Urinary bladder (tissue), 4 donors: ENCODE measurements around the gene FSTL5. TPM values are rescaled to one million over a fixed set of nuclear protein-coding genes. Genes with fewer than 3 reads are reported as not detected.

ENCODE experiments used
- DNase-seq: peaks from one replicate; pipeline ENCODE4 v3.0.0-alpha.2; 2015; ENCODE audit errors: extremely low spot score
- H3K27ac ChIP-seq: one replicate; pipeline ENCODE4 v1.5.1; 2013; ENCODE audit warnings: low read depth, mild to moderate bottlenecking, moderate library complexity
- H3K36me3 ChIP-seq: one replicate; pipeline ENCODE4 v1.6.1; 2013; ENCODE audit warnings: mild to moderate bottlenecking, moderate library complexity; ENCODE audit not compliant: insufficient read depth
- H3K4me1 ChIP-seq: one replicate; pipeline ENCODE4 v1.6.1; 2013; ENCODE audit warnings: mild to moderate bottlenecking, moderate library complexity; ENCODE audit not compliant: insufficient read depth
- H3K4me3 ChIP-seq: one replicate; pipeline ENCODE4 v1.5.1; 2013; ENCODE audit warnings: low read depth, low read length
- WGBS: extraction: QIAGEN DNeasy Blood & Tissue Kit; methylation state at CpG from one replicate; pipeline ENCODE4 v1.1.7; 2013; 5-methylcytosine and 5-hydroxymethylcytosine counted together
- polyA plus RNA-seq: library from polyadenylated mRNA; stranded (reverse); fragments of 200-250 nt; gene quantifications from one replicate; pipeline ENCODE4 v1.2.3, GENCODE V29; 2013
- total RNA-seq: library from RNA; depleted of rRNA; stranded (reverse); fragments of >200 nt; gene quantifications from one replicate; pipeline ENCODE4 v1.2.3, GENCODE V29; 2014
- donor health status: healthy with polysubstance abuse.
- donor health status: healthy.

FSTL5 gene
- total and polyA plus RNA-seq, 2 donors: 0.06 to 2.1 TPM

DNA sequence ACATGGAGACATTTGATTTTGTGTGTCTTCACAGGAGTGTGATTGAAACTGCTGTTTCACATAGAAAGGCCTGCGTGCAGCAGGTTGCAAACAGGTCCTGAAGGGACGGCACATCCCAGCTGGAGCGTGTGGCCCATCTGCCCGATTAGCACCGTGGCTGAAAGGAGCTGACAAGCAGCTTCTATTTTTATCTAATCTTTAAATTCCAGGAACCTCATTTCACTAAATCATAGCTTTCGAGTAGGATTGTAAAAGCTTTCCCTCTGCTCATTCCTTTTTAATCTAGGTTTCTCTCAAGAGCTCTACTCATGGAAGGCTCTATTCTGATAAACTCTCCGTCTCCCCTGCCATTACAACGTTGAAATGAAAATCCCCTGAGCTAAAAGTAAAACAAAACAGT lies 106.8 kb downstream of the FSTL5 start:
- WGBS: 20% methylated on average over 8 of the region's 8 CpGs
- DNase-seq: no peak
- Histone ChIP-seq H3K36me3 (no peaks in the 10 kb centered on the region), H3K27ac (no peak overlapping the region), H3K4me3 (no peak overlapping the region), H3K4me1 (no peaks in the 10 kb centered on the region)

- Histone ChIP-seq H3K27ac (no peak overlapping the region), H3K4me1 (no peaks in the 10 kb centered on the region), H3K4me3 (no peak overlapping the region), H3K36me3 (no peaks in the 10 kb centered on the region)
- 28% methylated on average over 4 of the region's 4 CpGs for WGBS
- DNase-seq: no peak
Observed at GRCh38 chr4:162046135-162046534, 117.7 kb downstream of the FSTL5 start.

DNA sequence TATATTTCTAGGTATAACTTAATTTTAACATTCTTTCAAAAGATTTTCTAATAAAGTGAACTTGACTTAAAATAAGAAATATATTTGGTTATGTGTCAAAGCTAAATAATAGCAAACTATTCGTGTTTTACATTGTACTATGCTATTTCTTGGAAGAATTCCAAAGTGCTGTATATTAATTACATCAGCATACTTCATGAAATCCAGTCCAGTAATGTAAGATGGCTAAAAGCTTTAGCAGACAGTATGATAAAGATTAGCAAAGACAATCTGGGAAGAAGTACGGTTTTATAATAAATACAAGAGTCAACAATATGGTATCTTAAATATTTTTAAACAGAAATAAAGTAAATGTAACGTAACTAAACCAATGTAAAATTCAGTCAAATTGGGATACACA lies 125.7 kb downstream of the FSTL5 start:
- Histone ChIP-seq H3K36me3 (no peaks in the 10 kb centered on the region), H3K4me1 (no peaks in the 10 kb centered on the region), H3K4me3 (no peak overlapping the region), H3K27ac (no peak overlapping the region)
- DNase-seq: no peak
- WGBS: 35% methylated on average over 3 of the region's 3 CpGs

GRCh38 chr4:162017863-162018262 lies 145.9 kb downstream of the FSTL5 start:
- H3K36me3 ChIP-seq: no peaks in the 10 kb centered on the region
- no peak overlapping the region for H3K4me3 ChIP-seq
- DNase-seq: no peak
- H3K27ac ChIP-seq: no peak overlapping the region
- H3K4me1 ChIP-seq: no peaks in the 10 kb centered on the region
- WGBS: 51% methylated on average over 2 of the region's 2 CpGs

- WGBS: 85% methylated on average over 2 of the region's 2 CpGs
- Histone ChIP-seq H3K4me3 (no peak overlapping the region), H3K4me1 (no peaks in the 10 kb centered on the region), H3K36me3 (no peaks in the 10 kb centered on the region), H3K27ac (no peak overlapping the region)
- DNase-seq: no peak
Observed at GRCh38 chr4:162016991-162017390, 146.8 kb downstream of the FSTL5 start.

DNA sequence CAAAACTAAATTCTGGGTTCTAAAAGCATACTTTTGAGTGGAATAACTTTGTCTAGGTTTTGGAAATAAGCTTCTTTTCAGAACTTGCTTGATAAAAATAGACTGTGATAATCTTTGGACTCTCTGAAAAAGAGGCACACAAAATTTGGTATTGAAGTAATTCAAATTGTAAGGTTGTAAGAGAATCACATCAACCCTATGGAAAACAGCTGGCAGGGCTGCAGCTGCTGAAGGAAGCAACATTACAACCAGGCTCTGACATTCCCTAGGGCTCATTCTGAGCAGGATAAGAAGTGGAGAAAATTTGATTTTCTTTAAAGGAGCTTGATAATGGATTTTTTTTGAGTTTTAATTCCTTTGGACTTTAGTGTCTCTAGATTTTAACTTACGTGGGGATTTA lies 147.6 kb downstream of the FSTL5 start:
- WGBS: 0% methylated on average over 1 of the region's 1 CpG
- no peak overlapping the region for H3K27ac ChIP-seq
- H3K4me1 ChIP-seq: no peaks in the 10 kb centered on the region
- no peak overlapping the region for H3K4me3 ChIP-seq
- no peaks in the 10 kb centered on the region for H3K36me3 ChIP-seq
- DNase-seq: no peak

DNA sequence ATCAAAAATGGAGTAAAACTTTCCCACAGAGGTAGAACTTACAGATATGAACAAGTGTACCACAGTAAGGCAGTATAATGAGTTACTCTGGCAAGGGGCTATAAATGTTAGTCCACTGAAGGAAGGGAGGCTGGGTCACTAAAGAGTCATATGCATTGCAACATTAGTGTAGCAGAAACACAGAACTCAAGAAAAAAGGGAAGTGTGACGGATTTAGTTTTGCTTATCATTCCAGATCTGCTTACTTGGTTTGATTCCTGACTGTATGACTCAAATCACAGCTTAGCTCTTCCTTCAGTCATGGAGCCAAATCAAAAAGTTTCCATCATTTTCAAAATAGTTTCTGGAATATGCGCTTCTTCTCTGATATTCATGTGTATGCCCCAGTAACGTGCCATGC lies 148.7 kb downstream of the FSTL5 start:
- WGBS: 72% methylated on average over 3 of the region's 3 CpGs
- Histone ChIP-seq H3K27ac (no peak overlapping the region), H3K4me1 (no peaks in the 10 kb centered on the region), H3K36me3 (no peaks in the 10 kb centered on the region), H3K4me3 (no peak overlapping the region)
- DNase-seq: no peak

- Histone ChIP-seq H3K36me3 (no peaks in the 10 kb centered on the region), H3K27ac (no peak overlapping the region), H3K4me3 (no peak overlapping the region), H3K4me1 (no peaks in the 10 kb centered on the region)
- WGBS: 72% methylated on average over 2 of the region's 2 CpGs
- no peak for DNase-seq
Observed at GRCh38 chr4:162011089-162011488, 152.7 kb downstream of the FSTL5 start.

DNA sequence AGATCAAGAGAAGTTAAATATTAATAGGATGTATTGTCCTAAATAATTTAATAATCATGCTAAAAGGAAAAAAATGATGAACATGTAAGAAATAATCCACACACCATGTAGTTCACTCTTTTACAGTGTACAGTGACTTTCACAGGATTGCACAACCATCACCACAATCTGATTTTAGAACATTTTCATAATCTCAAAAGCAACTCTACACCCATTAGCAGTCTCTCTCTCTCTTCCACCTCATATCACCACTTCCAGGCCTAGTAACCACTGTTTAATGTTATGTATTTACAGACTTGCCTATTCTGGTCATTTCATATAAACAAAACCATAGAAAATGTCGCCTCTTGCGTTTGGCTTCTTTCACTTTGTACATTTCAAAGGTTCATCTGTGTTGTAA lies 153.4 kb downstream of the FSTL5 start:
- Histone ChIP-seq H3K36me3 (no peaks in the 10 kb centered on the region), H3K4me1 (no peaks in the 10 kb centered on the region), H3K4me3 (no peak overlapping the region), H3K27ac (no peak overlapping the region)
- WGBS: 62% methylated on average over 2 of the region's 2 CpGs
- no peak for DNase-seq

GRCh38 chr4:161992317-161992716 lies 171.5 kb downstream of the FSTL5 start:
- Histone ChIP-seq H3K27ac (no peak overlapping the region), H3K4me1 (no peaks in the 10 kb centered on the region), H3K36me3 (no peaks in the 10 kb centered on the region), H3K4me3 (no peak overlapping the region)
- no peak for DNase-seq
- WGBS: 93% methylated on average over 7 of the region's 7 CpGs

- Histone ChIP-seq H3K27ac (no peak overlapping the region), H3K4me3 (no peak overlapping the region), H3K36me3 (no peaks in the 10 kb centered on the region), H3K4me1 (no peaks in the 10 kb centered on the region)
- WGBS: 79% methylated on average over 5 of the region's 5 CpGs
- no peak for DNase-seq
Observed at GRCh38 chr4:161991811-161992210, 172.0 kb downstream of the FSTL5 start.

- Histone ChIP-seq H3K4me1 (no peaks in the 10 kb centered on the region), H3K27ac (no peak overlapping the region), H3K4me3 (no peak overlapping the region), H3K36me3 (no peaks in the 10 kb centered on the region)
- WGBS: 96% methylated on average over 2 of the region's 2 CpGs
- no peak for DNase-seq
Observed at GRCh38 chr4:161990721-161991120, 173.1 kb downstream of the FSTL5 start.

GRCh38 chr4:161988946-161989345 lies 174.9 kb downstream of the FSTL5 start:
- Histone ChIP-seq H3K36me3 (no peaks in the 10 kb centered on the region), H3K27ac (no peak overlapping the region), H3K4me1 (no peaks in the 10 kb centered on the region), H3K4me3 (no peak overlapping the region)
- no peak for DNase-seq

GRCh38 chr4:161987611-161988010 lies 176.2 kb downstream of the FSTL5 start:
- WGBS: 84% methylated on average over 1 of the region's 1 CpG
- Histone ChIP-seq H3K36me3 (no peaks in the 10 kb centered on the region), H3K4me3 (no peak overlapping the region), H3K27ac (no peak overlapping the region), H3K4me1 (no peaks in the 10 kb centered on the region)
- DNase-seq: no peak

GRCh38 chr4:161952382-161952781 lies 211.4 kb downstream of the FSTL5 start:
- WGBS: 65% methylated on average over 2 of the region's 2 CpGs
- no peak for DNase-seq
- Histone ChIP-seq H3K36me3 (no peaks in the 10 kb centered on the region), H3K27ac (no peak overlapping the region), H3K4me3 (no peak overlapping the region), H3K4me1 (no peaks in the 10 kb centered on the region)
